Mesendoderm (in vitro differentiated cells): Measurements from ENCODE around the gene ENTPD7.

Experiments used
- DNase-seq: peaks from one replicate; pipeline ENCODE4 v3.0.0; 2013
- H2AK5ac ChIP-seq: 2 replicates; pipeline ENCODE4 v1.6.1; 2013; ENCODE audit warnings: low read length, inconsistent platforms
- H2BK120ac ChIP-seq: 2 replicates; pipeline ENCODE4 v1.6.1; 2013; ENCODE audit warnings: low read depth, mild to moderate bottlenecking, low read length, moderate library complexity, mixed read lengths
- H2BK15ac ChIP-seq: replicated peaks from 2 replicates; pipeline ENCODE4 v1.6.1; 2013; ENCODE audit warnings: low read depth, mild to moderate bottlenecking, moderate library complexity
- H2BK5ac ChIP-seq: 2 replicates; pipeline ENCODE4 v1.6.1; 2013; ENCODE audit warnings: low read length, inconsistent platforms
- H3K18ac ChIP-seq: 2 replicates; pipeline ENCODE4 v1.6.1; 2013; ENCODE audit warnings: mild to moderate bottlenecking, low read length, mixed read lengths
- H3K23ac ChIP-seq: one replicate; pipeline ENCODE4 v1.6.1; 2013; ENCODE audit warnings: low read length
- H3K27ac ChIP-seq: 2 replicates; pipeline ENCODE4 v1.5.1; 2013; ENCODE audit warnings: low read depth, mild to moderate bottlenecking, inconsistent platforms, low read length, moderate library complexity
- H3K27me3 ChIP-seq: 2 replicates; pipeline ENCODE4 v1.6.1; 2013; ENCODE audit warnings: low read length, control low read depth, mild to moderate bottlenecking, inconsistent platforms; ENCODE audit not compliant: insufficient read depth, poor library complexity
- H3K36me3 ChIP-seq: 2 replicates; pipeline ENCODE4 v1.6.1; 2013; ENCODE audit warnings: low read length, inconsistent platforms; ENCODE audit not compliant: control insufficient read depth, insufficient read depth
- H3K4ac ChIP-seq: one replicate; pipeline ENCODE4 v1.6.1; 2013; ENCODE audit warnings: low read depth, mild to moderate bottlenecking, low read length, moderate library complexity
- H3K4me1 ChIP-seq: 2 replicates; pipeline ENCODE4 v1.6.1; 2013; ENCODE audit warnings: low read depth, low read length, inconsistent platforms; ENCODE audit not compliant: control insufficient read depth
- H3K4me2 ChIP-seq: 2 replicates; pipeline ENCODE4 v1.6.1; 2013; ENCODE audit warnings: low read length
- H3K4me3 ChIP-seq: 2 replicates; pipeline ENCODE4 v1.5.1; 2013; ENCODE audit warnings: mild to moderate bottlenecking, low read length
- H3K56ac ChIP-seq: one replicate; pipeline ENCODE4 v1.6.1; 2013; ENCODE audit warnings: low read length
- H3K79me1 ChIP-seq: 2 replicates; pipeline ENCODE4 v1.6.1; 2013; ENCODE audit warnings: low read length, inconsistent platforms
- H3K79me2 ChIP-seq: 2 replicates; pipeline ENCODE4 v1.6.1; 2013; ENCODE audit warnings: mild to moderate bottlenecking, low read length; ENCODE audit not compliant: control insufficient read depth, insufficient read depth
- H3K9ac ChIP-seq: 2 replicates; pipeline ENCODE4 v1.6.1; 2013; ENCODE audit warnings: low read length, inconsistent platforms
- H4K5ac ChIP-seq: one replicate; pipeline ENCODE4 v1.6.1; 2013; ENCODE audit warnings: low read length
- H4K8ac ChIP-seq: one replicate; pipeline ENCODE4 v1.6.1; 2013; ENCODE audit warnings: low read depth, mild to moderate bottlenecking, control low read depth, low read length, moderate library complexity
- WGBS: extraction: QIAGEN DNeasy Blood & Tissue Kit; methylation state at CpG from one replicate; pipeline ENCODE4 v1.1.7; 2013; ENCODE audit warnings: low lambda C conversion rate, missing lambda C conversion rate; ENCODE audit not compliant: insufficient coverage; ENCODE audit errors: extremely low coverage; 5-methylcytosine and 5-hydroxymethylcytosine counted together

The ENTPD7 gene

GRCh38 chr10:99631496-99631895, 27.8 kb upstream of the ENTPD7 start:
- Histone ChIP-seq H3K4me3 (no peak overlapping the region), H3K4me1 (no peaks in the 10 kb centered on the region), H3K4me2 (no peak overlapping the region), H3K56ac (no peak overlapping the region), H2BK15ac (no peak overlapping the region), H2BK5ac (no peak overlapping the region), H3K79me1 (no peaks in the 10 kb centered on the region), H4K5ac (no peak overlapping the region), H3K18ac (no peak overlapping the region), H3K27ac (no peak overlapping the region), H3K9ac (no peak overlapping the region), H4K8ac (no peak overlapping the region), H3K23ac (no peak overlapping the region), H3K4ac (no peak overlapping the region), H3K36me3 (no peaks in the 10 kb centered on the region), H3K79me2 (no peaks in the 10 kb centered on the region), H2BK120ac (peak overlapping the region; percentile 21), H2AK5ac (no peak overlapping the region), H3K27me3 (no peaks in the 10 kb centered on the region)
- DNase-seq = no peak
- no CpG with 5 or more reads among the region's 3 CpGs for WGBS

GRCh38 chr10:99633832-99634231, 25.5 kb upstream of the ENTPD7 start:
- H4K5ac ChIP-seq = no peak overlapping the region
- DNase-seq = no peak

GRCh38 chr10:99647601-99648151, 11.6 kb upstream of the ENTPD7 start:
- H3K27ac ChIP-seq = no peak overlapping the region
- H3K4me3 ChIP-seq = no peak overlapping the region

More at GRCh38 chr10:99633832-99634231, 25.5 kb upstream of the ENTPD7 start:
- H3K4me3 ChIP-seq = no peak overlapping the region
- H3K4ac ChIP-seq = no peak overlapping the region
- H3K79me2 ChIP-seq = no peaks in the 10 kb centered on the region
- no peaks in the 10 kb centered on the region for H3K79me1 ChIP-seq
- H3K18ac ChIP-seq = no peak overlapping the region
- H3K9ac ChIP-seq = no peak overlapping the region
- H3K23ac ChIP-seq = no peak overlapping the region
- no peak overlapping the region for H2BK5ac ChIP-seq
- no peak overlapping the region for H4K8ac ChIP-seq
- no peaks in the 10 kb centered on the region for H3K27me3 ChIP-seq
- H3K56ac ChIP-seq = no peak overlapping the region
- H2BK15ac ChIP-seq = no peak overlapping the region
- no peak overlapping the region for H3K4me2 ChIP-seq
- H2AK5ac ChIP-seq = no peak overlapping the region
- no peak overlapping the region for H3K27ac ChIP-seq
- H2BK120ac ChIP-seq = no peak overlapping the region
- no peaks in the 10 kb centered on the region for H3K36me3 ChIP-seq
- H3K4me1 ChIP-seq = no peaks in the 10 kb centered on the region

GRCh38 chr10:99648717-99649116, 10.6 kb upstream of the ENTPD7 start:
- Histone ChIP-seq H2BK15ac (no peak overlapping the region), H3K4ac (no peak overlapping the region), H2BK120ac (no peak overlapping the region), H3K27ac (no peak overlapping the region), H3K4me1 (no peaks in the 10 kb centered on the region), H3K4me2 (no peak overlapping the region), H3K36me3 (no peaks in the 10 kb centered on the region), H2BK5ac (no peak overlapping the region), H4K8ac (no peak overlapping the region), H3K23ac (no peak overlapping the region), H4K5ac (no peak overlapping the region), H3K27me3 (no peaks in the 10 kb centered on the region), H3K79me2 (no peaks in the 10 kb centered on the region), H3K56ac (no peak overlapping the region), H3K4me3 (no peak overlapping the region), H2AK5ac (no peak overlapping the region), H3K9ac (no peak overlapping the region), H3K18ac (no peak overlapping the region), H3K79me1 (no peaks in the 10 kb centered on the region)
- no CpG with 5 or more reads among the region's 1 CpG for WGBS
- DNase-seq = no peak

More at GRCh38 chr10:99647601-99648151, 11.6 kb upstream of the ENTPD7 start:
- Histone ChIP-seq H4K8ac (no peak overlapping the region), H3K4me1 (no peaks in the 10 kb centered on the region), H3K18ac (no peak overlapping the region), H3K79me1 (no peaks in the 10 kb centered on the region), H2AK5ac (no peak overlapping the region), H3K4ac (no peak overlapping the region), H3K27me3 (no peaks in the 10 kb centered on the region), H2BK120ac (no peak overlapping the region), H2BK15ac (no peak overlapping the region), H2BK5ac (no peak overlapping the region), H3K23ac (no peak overlapping the region), H3K79me2 (no peaks in the 10 kb centered on the region), H3K9ac (no peak overlapping the region), H3K4me2 (no peak overlapping the region), H3K36me3 (no peaks in the 10 kb centered on the region), H4K5ac (no peak overlapping the region), H3K56ac (no peak overlapping the region)
- WGBS = no CpG with 5 or more reads among the region's 2 CpGs
- DNase-seq = no peak

GRCh38 chr10:99652800-99653390, 6.4 kb upstream of the ENTPD7 start:
- Histone ChIP-seq H2BK120ac (no peak overlapping the region), H3K36me3 (no peaks in the 10 kb centered on the region), H3K18ac (no peak overlapping the region), H3K4me1 (no peaks in the 10 kb centered on the region), H2BK15ac (no peak overlapping the region), H2AK5ac (no peak overlapping the region), H3K79me1 (no peaks in the 10 kb centered on the region), H3K9ac (no peak overlapping the region), H3K4me2 (no peak overlapping the region), H4K5ac (no peak overlapping the region), H3K4me3 (no peak overlapping the region), H3K27me3 (no peaks in the 10 kb centered on the region), H3K27ac (no peak overlapping the region), H3K56ac (no peak overlapping the region), H3K23ac (no peak overlapping the region), H3K4ac (no peak overlapping the region), H2BK5ac (no peak overlapping the region), H4K8ac (no peak overlapping the region), H3K79me2 (no peaks in the 10 kb centered on the region)
- no peak for DNase-seq
- no CpG with 5 or more reads among the region's 4 CpGs for WGBS
